ENCODE data around the gene CPEB1.
"Not testable (repeated sequence)": the region's sequence is repeated elsewhere in the genome, so short reads cannot be mapped to it uniquely, and the experiment has no call there.

CPEB1 gene

GRCh38 chr15:82646250-82647044 is 716 bp downstream of the CPEB1 start:
- Histone ChIP-seq H2AFZ (ENCODE audit: low read depth, low read length, severe bottlenecking) (no peak overlapping the region), H3K9me3 (ENCODE audit: insufficient read depth, low read length) (no peaks in the 10 kb centered on the region), H3K4me2 (ENCODE audit: low read depth, low read length, poor library complexity, severe bottlenecking) (no peak overlapping the region), H3K27me3 (ENCODE audit: low read length) (no peaks in the 10 kb centered on the region), H3K9me2 (replicated peaks; ENCODE audit: insufficient read depth, low read length) (no peaks in the 10 kb centered on the region), H3K36me3 (ENCODE audit: low read length) (no peaks in the 10 kb centered on the region), H3K9ac (ENCODE audit: low read length) (no peak overlapping the region), H3K4me3 (ENCODE audit: insufficient read depth, low read length, poor library complexity, severe bottlenecking) (no peak overlapping the region), H3K27ac (ENCODE audit: low read depth, low read length) (no peak overlapping the region), H3F3A (ENCODE audit: insufficient read depth) (no peaks in the 10 kb centered on the region), H4K20me1 (ENCODE audit: low read depth, low read length) (no peaks in the 10 kb centered on the region), H3K79me2 (ENCODE audit: insufficient read depth, low read length) (no peaks in the 10 kb centered on the region)
- TF ChIP-seq EZH2phosphoT487 (conservative IDR thresholded peaks at IDR 0.05; ENCODE audit: low read length) (no peak), CTCF (IDR thresholded peaks at IDR 0.05; ENCODE audit: insufficient read depth, low read length, poor library complexity, severe bottlenecking) (no peak)

GRCh38 chr15:82644967-82645852 is 2.0 kb downstream of the CPEB1 start:
- not testable (repeated sequence) for H3K27me3 ChIP-seq (ENCODE audit: low read length); H3K4me3 ChIP-seq (ENCODE audit: insufficient read depth, low read length, poor library complexity, severe bottlenecking); H3K4me2 ChIP-seq (ENCODE audit: low read depth, low read length, poor library complexity, severe bottlenecking); H3K9me2 ChIP-seq (replicated peaks; ENCODE audit: insufficient read depth, low read length); H4K20me1 ChIP-seq (ENCODE audit: low read depth, low read length); H3K36me3 ChIP-seq (ENCODE audit: low read length); H3K9ac ChIP-seq (ENCODE audit: low read length); H3K79me2 ChIP-seq (ENCODE audit: insufficient read depth, low read length); H3K27ac ChIP-seq (ENCODE audit: low read depth, low read length); H3K9me3 ChIP-seq (ENCODE audit: insufficient read depth, low read length); H2AFZ ChIP-seq (ENCODE audit: low read depth, low read length, severe bottlenecking); H3F3A ChIP-seq (ENCODE audit: insufficient read depth)

DNA sequence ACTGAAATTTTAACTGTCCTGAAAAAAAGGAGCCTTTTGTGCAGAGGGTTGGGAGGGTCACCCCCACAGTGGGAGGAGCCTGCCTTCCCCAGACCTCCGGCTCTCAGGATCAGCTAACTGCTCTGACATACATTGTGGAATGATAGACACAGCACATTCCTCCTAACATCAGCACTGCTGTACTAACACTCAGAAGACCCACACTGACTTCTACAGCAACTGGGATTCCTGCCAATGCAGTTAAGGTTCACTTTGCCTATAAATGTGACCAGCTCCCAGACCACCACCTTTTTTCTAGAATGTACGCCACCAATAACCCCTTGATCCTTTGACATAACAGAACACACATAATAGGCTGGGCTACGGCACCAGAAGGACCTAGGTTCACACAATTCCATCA is 3.2 kb downstream of the CPEB1 start:
- Histone ChIP-seq H3K27ac (ENCODE audit: low read depth, low read length) (no peak overlapping the region), H3K4me2 (ENCODE audit: low read depth, low read length, poor library complexity, severe bottlenecking) (no peak overlapping the region), H3K27me3 (ENCODE audit: low read length) (no peaks in the 10 kb centered on the region), H4K20me1 (ENCODE audit: low read depth, low read length) (no peaks in the 10 kb centered on the region), H3K4me3 (ENCODE audit: insufficient read depth, low read length, poor library complexity, severe bottlenecking) (no peak overlapping the region), H3K36me3 (ENCODE audit: low read length) (no peaks in the 10 kb centered on the region), H3K9me2 (replicated peaks; ENCODE audit: insufficient read depth, low read length) (no peaks in the 10 kb centered on the region), H2AFZ (ENCODE audit: low read depth, low read length, severe bottlenecking) (no peak overlapping the region), H3F3A (ENCODE audit: insufficient read depth) (no peaks in the 10 kb centered on the region), H3K9ac (ENCODE audit: low read length) (no peak overlapping the region), H3K9me3 (ENCODE audit: insufficient read depth, low read length) (no peaks in the 10 kb centered on the region), H3K79me2 (ENCODE audit: insufficient read depth, low read length) (no peaks in the 10 kb centered on the region)
- TF ChIP-seq EZH2phosphoT487 (conservative IDR thresholded peaks at IDR 0.05; ENCODE audit: low read length) (no peak), CTCF (IDR thresholded peaks at IDR 0.05; ENCODE audit: insufficient read depth, low read length, poor library complexity, severe bottlenecking) (no peak)

- no peak overlapping the region for H2AFZ ChIP-seq (ENCODE audit: low read depth, low read length, severe bottlenecking)
- H3K79me2 ChIP-seq (ENCODE audit: insufficient read depth, low read length): no peaks in the 10 kb centered on the region
- no peaks in the 10 kb centered on the region for H3K36me3 ChIP-seq (ENCODE audit: low read length)
- H4K20me1 ChIP-seq (ENCODE audit: low read depth, low read length): no peaks in the 10 kb centered on the region
- H3F3A ChIP-seq (ENCODE audit: insufficient read depth): no peaks in the 10 kb centered on the region
- H3K9me3 ChIP-seq (ENCODE audit: insufficient read depth, low read length): no peaks in the 10 kb centered on the region
- no peaks in the 10 kb centered on the region for H3K9me2 ChIP-seq (replicated peaks; ENCODE audit: insufficient read depth, low read length)
- H3K9ac ChIP-seq (ENCODE audit: low read length): no peak overlapping the region
- no peak overlapping the region for H3K4me2 ChIP-seq (ENCODE audit: low read depth, low read length, poor library complexity, severe bottlenecking)
- no peaks in the 10 kb centered on the region for H3K27me3 ChIP-seq (ENCODE audit: low read length)
- H3K27ac ChIP-seq (ENCODE audit: low read depth, low read length): no peak overlapping the region
- TF ChIP-seq CTCF (IDR thresholded peaks at IDR 0.05; ENCODE audit: insufficient read depth, low read length, poor library complexity, severe bottlenecking) (no peak), EZH2phosphoT487 (conservative IDR thresholded peaks at IDR 0.05; ENCODE audit: low read length) (no peak)
- no peak overlapping the region for H3K4me3 ChIP-seq (ENCODE audit: insufficient read depth, low read length, poor library complexity, severe bottlenecking)
Observed at GRCh38 chr15:82642656-82643055, 4.5 kb downstream of the CPEB1 start.

All from SU-DHL-6 (cell line).